ENCODE measurements around the gene RNF114. TPM values are rescaled to one million over a fixed set of nuclear protein-coding genes. Genes with fewer than 3 reads are reported as not detected.
"Not testable (repeated sequence)": the region's sequence is repeated elsewhere in the genome, so short reads cannot be mapped to it uniquely, and the experiment has no call there.

RNF114 gene
- total RNA-seq, 1 donor from 2014 or later = 63.0 TPM

DNA sequence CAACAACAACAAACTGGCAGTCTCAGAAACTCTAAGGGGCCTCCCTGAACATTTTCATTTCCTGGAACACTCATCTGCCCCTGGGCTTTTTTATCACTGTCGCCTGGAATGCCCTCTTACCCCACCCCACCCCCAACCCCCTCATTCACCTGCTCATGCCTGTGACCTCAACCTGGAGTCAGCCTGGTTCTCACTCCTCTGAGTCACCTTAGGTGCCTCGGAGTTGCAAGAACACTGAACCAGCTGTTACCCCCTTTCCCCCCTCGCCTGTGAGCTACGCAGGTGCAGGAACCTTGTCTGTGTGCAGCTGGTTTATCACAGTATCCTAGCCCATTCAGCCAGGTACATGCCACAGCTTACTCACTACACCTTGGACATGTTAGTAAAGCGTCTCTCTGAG is 33.7 kb downstream of the RNF114 start:
- DNase-seq (no peak), ATAC-seq (no peak)
- H3K27me3 ChIP-seq (ENCODE audit: low read depth) = no peaks in the 10 kb centered on the region
- H3K9me3 ChIP-seq = no peaks in the 10 kb centered on the region
- TF ChIP-seq, protein P1, sequence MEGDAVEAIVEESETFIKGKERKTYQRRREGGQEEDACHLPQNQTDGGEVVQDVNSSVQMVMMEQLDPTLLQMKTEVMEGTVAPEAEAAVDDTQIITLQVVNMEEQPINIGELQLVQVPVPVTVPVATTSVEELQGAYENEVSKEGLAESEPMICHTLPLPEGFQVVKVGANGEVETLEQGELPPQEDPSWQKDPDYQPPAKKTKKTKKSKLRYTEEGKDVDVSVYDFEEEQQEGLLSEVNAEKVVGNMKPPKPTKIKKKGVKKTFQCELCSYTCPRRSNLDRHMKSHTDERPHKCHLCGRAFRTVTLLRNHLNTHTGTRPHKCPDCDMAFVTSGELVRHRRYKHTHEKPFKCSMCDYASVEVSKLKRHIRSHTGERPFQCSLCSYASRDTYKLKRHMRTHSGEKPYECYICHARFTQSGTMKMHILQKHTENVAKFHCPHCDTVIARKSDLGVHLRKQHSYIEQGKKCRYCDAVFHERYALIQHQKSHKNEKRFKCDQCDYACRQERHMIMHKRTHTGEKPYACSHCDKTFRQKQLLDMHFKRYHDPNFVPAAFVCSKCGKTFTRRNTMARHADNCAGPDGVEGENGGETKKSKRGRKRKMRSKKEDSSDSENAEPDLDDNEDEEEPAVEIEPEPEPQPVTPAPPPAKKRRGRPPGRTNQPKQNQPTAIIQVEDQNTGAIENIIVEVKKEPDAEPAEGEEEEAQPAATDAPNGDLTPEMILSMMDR (IDR thresholded peaks at IDR 0.05) = no peak
- H3K36me3 ChIP-seq = no peaks in the 10 kb centered on the region
- no peak overlapping the region for H3K27ac ChIP-seq
- H3K4me1 ChIP-seq = no peaks in the 10 kb centered on the region
- intact Hi-C loops (cut with DNase I) = no loop called here
- H3K4me3 ChIP-seq = no peak overlapping the region

DNA sequence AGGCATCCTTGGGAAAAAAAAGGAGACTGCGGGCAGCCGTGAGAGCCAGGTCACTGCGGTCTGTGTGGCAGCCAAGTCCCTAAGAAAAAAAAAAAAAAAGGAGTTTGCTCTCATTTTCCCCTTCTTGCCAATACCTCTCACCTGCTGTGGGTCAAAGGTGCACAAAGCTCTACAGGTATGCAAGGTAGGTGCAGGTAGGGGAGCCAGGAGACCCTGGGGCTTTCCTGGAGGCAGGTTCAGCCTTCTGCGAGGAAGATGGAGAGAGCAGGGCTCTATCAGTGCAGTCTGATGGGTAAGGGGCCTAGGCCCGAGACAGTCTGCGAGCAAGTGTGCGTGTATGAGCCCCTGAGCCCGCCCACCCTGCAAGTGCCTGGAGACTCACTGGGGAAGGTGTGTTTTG is 34.3 kb downstream of the RNF114 start:
- H3K27me3 ChIP-seq (ENCODE audit: low read depth) = no peaks in the 10 kb centered on the region
- no peaks in the 10 kb centered on the region for H3K9me3 ChIP-seq
- H3K4me1 ChIP-seq = no peaks in the 10 kb centered on the region
- H3K27ac ChIP-seq = no peak overlapping the region
- DNase-seq = no peak
- no peak overlapping the region for H3K4me3 ChIP-seq
- H3K36me3 ChIP-seq = no peaks in the 10 kb centered on the region
- TF ChIP-seq, protein P1 (IDR thresholded peaks at IDR 0.05) = no peak
- ATAC-seq = no peak
- intact Hi-C loops (cut with DNase I) = no loop called here

DNA sequence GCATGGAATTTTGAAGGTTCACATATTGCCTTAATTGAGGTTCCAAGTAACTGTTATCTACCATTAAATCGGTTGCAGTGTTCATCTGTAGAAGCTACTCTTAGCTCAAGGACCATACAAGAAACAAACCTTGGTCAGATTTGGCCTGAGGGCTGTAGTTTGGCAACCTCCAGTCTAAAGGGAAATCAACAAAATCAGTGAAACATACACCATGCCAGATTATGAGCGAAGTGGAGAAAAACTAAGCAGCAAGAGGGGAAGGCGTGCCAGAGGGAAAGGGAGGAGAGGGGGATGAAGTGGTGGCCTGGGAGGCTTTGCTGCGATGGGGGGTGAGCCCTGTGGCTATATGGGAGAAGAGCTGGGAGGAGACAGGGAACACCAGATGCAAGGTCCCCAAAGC is 37.8 kb downstream of the RNF114 start:
- ATAC-seq = no peak
- no peaks in the 10 kb centered on the region for H3K9me3 ChIP-seq

DNA sequence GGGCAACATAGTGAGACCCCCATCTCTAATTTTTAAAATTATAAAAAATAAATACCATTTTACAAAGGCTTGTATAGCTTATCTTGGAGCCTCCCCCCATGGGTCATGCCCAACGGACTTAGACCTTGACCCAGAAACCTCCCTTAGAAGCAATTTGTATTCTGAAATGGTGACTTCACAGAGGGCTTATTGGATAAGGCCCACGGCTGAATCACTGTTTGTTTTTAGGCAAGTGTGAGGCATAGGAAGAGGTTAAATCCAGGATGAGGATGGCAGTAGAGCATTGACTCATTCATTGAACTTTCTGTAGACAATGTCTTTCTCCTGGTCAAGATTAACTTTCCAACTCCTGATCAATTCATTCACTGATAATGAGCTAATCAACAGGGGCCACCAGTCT is 40.3 kb downstream of the RNF114 start:
- H3K9me3 ChIP-seq = no peaks in the 10 kb centered on the region
- no peaks in the 10 kb centered on the region for H3K36me3 ChIP-seq
- no peaks in the 10 kb centered on the region for H3K27me3 ChIP-seq (ENCODE audit: low read depth)
- no peak overlapping the region for H3K4me3 ChIP-seq
- intact Hi-C loops (cut with DNase I) = loop anchor here (5.0 kb wide), 1 partner anchor 96 kb away; no protein-coding TSS in a partner anchor
- H3K4me1 ChIP-seq = peaks cover 10% of the 10 kb centered on the region
- TF ChIP-seq, protein P1 (IDR thresholded peaks at IDR 0.05) = no peak
- ATAC-seq = no peak
- DNase-seq = no peak
- no peak overlapping the region for H3K27ac ChIP-seq

More for the DNA sequence above, 37.8 kb downstream of the RNF114 start:
- Histone ChIP-seq H3K36me3 (no peaks in the 10 kb centered on the region), H3K27ac (no peak overlapping the region), H3K27me3 (ENCODE audit: low read depth) (no peaks in the 10 kb centered on the region), H3K4me1 (peaks cover 4% of the 10 kb centered on the region), H3K4me3 (no peak overlapping the region)
- DNase-seq = no peak
- intact Hi-C loops (cut with DNase I) = no loop called here
- TF ChIP-seq, protein P1 (IDR thresholded peaks at IDR 0.05) = no peak

DNA sequence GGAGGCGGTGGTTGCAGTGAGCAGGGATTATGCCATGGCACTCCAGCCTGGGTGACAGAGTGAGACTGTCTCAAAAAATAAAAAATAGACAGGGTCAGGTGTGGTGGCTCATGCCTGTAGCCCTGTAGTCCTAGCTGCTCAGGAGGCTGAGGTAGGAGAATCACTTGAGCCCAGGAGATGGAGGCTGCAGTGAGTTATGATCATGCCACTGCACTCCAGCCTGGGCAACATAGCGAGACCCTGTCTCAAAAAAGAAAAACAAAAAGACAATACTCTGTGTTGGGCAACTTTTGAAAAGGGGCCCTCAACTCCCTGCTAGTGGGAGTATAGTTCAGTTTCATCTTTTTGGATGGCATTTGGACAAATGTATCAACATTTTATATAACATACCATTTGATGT is 41.5 kb downstream of the RNF114 start:
- peaks cover 17% of the 10 kb centered on the region for H3K4me1 ChIP-seq
- H3K4me3 ChIP-seq; H3K27me3 ChIP-seq (ENCODE audit: low read depth); H3K9me3 ChIP-seq; H3K36me3 ChIP-seq; DNase-seq; ATAC-seq; H3K27ac ChIP-seq: not testable (repeated sequence)
- intact Hi-C loops (cut with DNase I) = loop anchor here (5.0 kb wide), 1 partner anchor 95 kb away; no protein-coding TSS in a partner anchor

DNA sequence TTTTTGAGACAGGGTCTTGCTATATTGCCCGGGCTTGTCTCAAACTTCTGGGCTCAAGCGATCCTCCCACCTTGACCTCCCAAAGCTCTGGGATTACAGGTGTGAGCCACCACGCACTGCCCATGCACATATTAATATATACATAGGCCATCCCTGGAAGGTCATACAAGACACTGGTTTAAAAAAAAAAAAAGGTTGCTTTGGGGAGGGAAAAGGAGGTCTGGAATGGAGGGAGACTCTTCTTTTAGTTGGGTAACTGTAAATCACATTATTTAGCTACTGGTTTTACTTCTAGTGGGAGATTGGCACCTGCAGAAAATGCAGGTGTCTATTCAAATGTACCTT is 42.5 kb downstream of the RNF114 start:
- H3K36me3 ChIP-seq = no peaks in the 10 kb centered on the region
- no peak for ATAC-seq
- no peak overlapping the region for H3K27ac ChIP-seq

More for the DNA sequence above, 42.5 kb downstream of the RNF114 start:
- H3K27me3 ChIP-seq (ENCODE audit: low read depth) = no peaks in the 10 kb centered on the region
- no peak for DNase-seq
- intact Hi-C loops (cut with DNase I) = loop anchor here (5.0 kb wide), 1 partner anchor 94 kb away; no protein-coding TSS in a partner anchor
- H3K4me1 ChIP-seq = peaks cover 26% of the 10 kb centered on the region
- H3K9me3 ChIP-seq = no peaks in the 10 kb centered on the region
- H3K4me3 ChIP-seq = no peak overlapping the region
- TF ChIP-seq, protein P1 (IDR thresholded peaks at IDR 0.05) = no peak

Data from lower lobe of right lung (tissue), 2 donors.